Fibroblast of the aortic adventitia (primary cell): ENCODE measurements around the gene ZGRF1. TPM values are rescaled to one million over a fixed set of nuclear protein-coding genes. Genes with fewer than 3 reads are reported as not detected.
"Not testable (repeated sequence)": the region's sequence is repeated elsewhere in the genome, so short reads cannot be mapped to it uniquely, and the experiment has no call there.

Experiments
- DNase-seq: peaks from one replicate; pipeline ENCODE4 v3.0.0-alpha.2; 2010; ENCODE audit warnings: low read depth
- H3K4me3 ChIP-seq: 2 replicates; pipeline ENCODE4 v1.5.1; 2011; ENCODE audit warnings: low read depth, mild to moderate bottlenecking, control low read depth, low read length, moderate library complexity
- CTCF ChIP-seq: IDR thresholded peaks from 2 replicates; pipeline ENCODE4 v1.5.1; 2011; ENCODE audit warnings: mild to moderate bottlenecking, low read length, control low read depth, inconsistent platforms; ENCODE audit not compliant: insufficient read depth
- total RNA-seq: library from RNA; depleted of rRNA; stranded (reverse); fragments of >200 nt; gene quantifications from 2 replicates; pipeline ENCODE4 v1.2.3, GENCODE V29; 2012; ENCODE audit warnings: low replicate concordance

The ZGRF1 gene
- total RNA-seq, 1 donor, result 26.1 TPM

GRCh38 chr4:112536123-112536522 lies 100.6 kb downstream of the ZGRF1 start:
- DNase-seq, result no peak
- H3K4me3 ChIP-seq, result no peak overlapping the region
- TF ChIP-seq CTCF, result no peak

- no peak overlapping the region for H3K4me3 ChIP-seq
- no peak for TF ChIP-seq CTCF
- DNase-seq, result no peak
Measured at GRCh38 chr4:112532267-112532666, 104.4 kb downstream of the ZGRF1 start.

GRCh38 chr4:112531146-112531545 lies 105.6 kb downstream of the ZGRF1 start:
- no peak for TF ChIP-seq CTCF

GRCh38 chr4:112526061-112526460 lies 110.6 kb downstream of the ZGRF1 start:
- peak; percentile 45 for DNase-seq
- no peak overlapping the region for H3K4me3 ChIP-seq
- TF ChIP-seq CTCF, result no peak

More at GRCh38 chr4:112531146-112531545, 105.6 kb downstream of the ZGRF1 start:
- peak; percentile 30 for DNase-seq
- no peak overlapping the region for H3K4me3 ChIP-seq

- peak overlapping the region; percentile 53 for H3K4me3 ChIP-seq
- DNase-seq, result no peak
- peak; percentile 47 for TF ChIP-seq CTCF
Measured at GRCh38 chr4:112523764-112524505, 112.8 kb downstream of the ZGRF1 start.

GRCh38 chr4:112523008-112523721 lies 113.5 kb downstream of the ZGRF1 start:
- H3K4me3 ChIP-seq, result peak overlapping the region; percentile 37
- no peak for TF ChIP-seq CTCF
- peak; percentile 34 for DNase-seq

GRCh38 chr4:112522431-112522830 lies 114.3 kb downstream of the ZGRF1 start:
- not testable (repeated sequence) for DNase-seq, H3K4me3 ChIP-seq
